Peyer's patch (tissue), 4 donors: ENCODE data around the gene ARHGAP28.

Experiments
- CTCF ChIP-seq, 6 experiments: fragments of 450-650 bp in 4 of 6; fragments of 200-600 bp in 2 of 6; sonication (generic) in 1 of 6; IDR thresholded peaks; one replicate each; pipeline ENCODE4 v1.5.1; 2017 to 2019; ENCODE audit warnings: antibody characterized with exemption in 6 of 6, mild to moderate bottlenecking in 3 of 6, moderate library complexity in 1 of 6
- POLR2A ChIP-seq, 2 donors: fragments of 450-650 bp; IDR thresholded peaks; one replicate each; pipeline ENCODE4 v1.5.1; 2017; ENCODE audit warnings: antibody characterized with exemption in 2 of 2, mild to moderate bottlenecking in 2 of 2, moderate library complexity in 2 of 2

GRCh38 chr18:6882401-6882800 lies 152.9 kb downstream of the ARHGAP28 start:
- TF ChIP-seq CTCF (IDR thresholded peaks at IDR 0.05) (no peak), POLR2A (IDR thresholded peaks at IDR 0.05) (no peak)
